GM21526 (cell line): ENCODE results near the gene RFWD3.

ENCODE experiments used
- ATAC-seq: cut with Tn5 transposase; IDR thresholded peaks from one replicate; pipeline ENCODE4 v1.9.1; 2021; ENCODE audit warnings: moderate library complexity; ENCODE audit not compliant: unreplicated experiment, low FRiP score

RFWD3 gene

GRCh38 chr16:74583926-74584666, 82.6 kb downstream of the RFWD3 start:
- ATAC-seq: no peak

GRCh38 chr16:74582970-74583369, 83.7 kb downstream of the RFWD3 start:
- ATAC-seq: no peak

GRCh38 chr16:74580833-74581232, 85.8 kb downstream of the RFWD3 start:
- ATAC-seq: no peak

GRCh38 chr16:74578838-74579237, 87.8 kb downstream of the RFWD3 start:
- no peak for ATAC-seq

DNA sequence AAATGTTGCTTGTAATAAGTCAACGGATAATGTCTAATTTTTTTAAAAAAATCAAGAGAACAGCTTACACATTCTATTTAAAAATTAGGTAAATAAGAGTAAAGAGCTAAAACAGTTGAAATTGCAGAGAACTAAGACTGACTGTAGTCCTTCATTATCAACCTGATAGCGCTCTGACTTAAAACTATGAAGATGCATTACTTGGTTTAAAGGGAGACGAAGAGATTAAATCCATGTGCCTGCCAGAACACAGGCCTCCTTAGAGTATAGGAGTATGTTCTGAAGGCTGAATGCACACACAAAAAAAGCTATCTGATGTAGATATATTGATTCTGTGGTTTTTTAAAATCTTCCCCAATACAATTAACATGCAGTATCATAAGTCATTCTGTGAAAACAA, 88.2 kb downstream of the RFWD3 start:
- ATAC-seq: no peak

- ATAC-seq: no peak
Observed at GRCh38 chr16:74577882-74578366, 88.8 kb downstream of the RFWD3 start.

DNA sequence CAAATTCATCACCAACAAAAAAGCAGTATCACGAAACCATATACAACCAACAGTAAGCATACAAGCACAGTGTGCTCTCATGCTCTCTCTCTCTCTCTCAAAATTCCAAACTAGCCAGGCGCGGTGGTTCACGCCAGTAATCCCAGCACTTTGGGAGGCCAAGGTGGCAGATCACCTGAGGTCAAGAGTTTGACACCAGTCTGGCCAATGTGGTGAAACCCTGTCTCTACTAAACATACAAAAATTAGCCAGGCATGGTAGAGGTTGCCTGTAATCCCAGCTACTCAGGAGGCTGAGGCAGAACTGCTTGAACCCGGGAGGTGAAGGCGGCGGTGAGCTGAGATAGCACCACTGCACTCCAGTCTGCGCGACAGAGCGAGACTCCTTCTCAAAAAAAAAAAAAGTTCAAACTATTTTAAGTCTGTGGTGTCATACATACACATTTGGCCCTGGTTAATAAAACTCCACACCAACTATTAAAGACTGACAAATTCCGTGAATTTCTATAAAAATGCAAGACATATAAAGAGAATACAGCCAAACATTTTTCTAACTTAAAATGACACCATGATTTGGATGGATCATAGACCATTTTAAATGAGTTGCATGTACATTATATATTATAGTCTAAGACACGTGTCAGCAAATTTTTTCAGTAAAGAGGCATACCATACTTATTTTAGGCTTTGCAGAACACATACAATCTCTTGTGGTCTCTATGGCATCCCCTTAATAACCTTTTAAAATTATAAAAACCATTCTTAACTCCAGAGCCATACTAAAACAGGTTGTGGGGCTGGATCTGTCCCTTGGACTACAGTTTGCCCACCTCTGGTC, 90.7 kb downstream of the RFWD3 start:
- no peak for ATAC-seq

- ATAC-seq: no peak
Observed at GRCh38 chr16:74575175-74575806, 91.4 kb downstream of the RFWD3 start.

GRCh38 chr16:74574146-74574545, 92.5 kb downstream of the RFWD3 start:
- no peak for ATAC-seq

DNA sequence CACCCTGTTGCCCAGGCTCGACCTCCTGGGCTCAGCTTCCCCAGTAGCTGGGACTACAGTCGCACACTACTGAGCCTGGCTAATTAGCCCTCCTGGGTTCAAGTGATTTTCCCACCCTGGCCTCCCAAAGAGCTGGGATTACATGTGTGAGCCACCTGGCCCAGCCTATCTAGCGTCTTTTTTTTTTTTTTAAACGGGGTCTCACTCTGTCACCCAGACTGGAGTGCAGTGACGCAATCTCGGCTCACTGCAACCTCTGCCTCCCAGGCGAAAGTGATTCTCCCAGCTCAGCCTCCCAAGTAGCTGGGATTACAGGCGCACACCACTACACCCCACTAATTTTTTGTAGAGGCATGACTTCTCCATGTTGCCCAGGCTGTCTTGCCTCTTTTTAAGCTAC, 93.1 kb downstream of the RFWD3 start:
- no peak for ATAC-seq
